ENCODE results near the gene GRHL1. TPM values are rescaled to one million over a fixed set of nuclear protein-coding genes. Genes with fewer than 3 reads are reported as not detected.

Gene GRHL1
- total and polyA plus RNA-seq, 2 donors (not counting 1 experiment from before 2014, with no cell fraction given): 0.25 to 0.76 TPM

DNA sequence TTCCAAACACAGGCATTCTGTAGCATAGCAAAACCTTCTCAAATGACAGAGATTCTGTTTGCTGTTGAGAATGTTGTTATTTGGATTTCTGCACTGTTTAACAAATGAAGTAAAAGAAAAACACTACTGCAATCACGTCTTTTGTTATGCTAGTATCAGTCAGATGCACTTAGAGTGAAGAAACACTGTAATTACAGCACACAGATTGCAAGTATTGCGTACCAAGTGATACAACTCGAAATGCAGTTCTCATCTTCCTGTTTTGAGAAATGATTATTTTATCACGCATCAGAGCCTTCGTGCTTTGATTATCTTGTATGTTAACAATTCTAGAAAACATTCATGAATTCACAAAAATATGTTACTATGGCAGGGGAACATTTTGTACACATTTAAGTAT is 50.1 kb downstream of the GRHL1 start:
- TF ChIP-seq CTCF (IDR thresholded peaks at IDR 0.05) (no peak), EZH2 (IDR thresholded peaks at IDR 0.05; ENCODE audit: borderline replicate concordance, insufficient read depth, low read depth, low read length, poor library complexity, severe bottlenecking) (no peak)

GRCh38 chr2:10002109-10002508 is 50.6 kb downstream of the GRHL1 start:
- Histone ChIP-seq H3K79me2 (ENCODE audit: control insufficient read depth, insufficient read depth, low read length) (no peaks in the 10 kb centered on the region), H3K9ac (ENCODE audit: low read length) (no peak overlapping the region), H3K4me1 (ENCODE audit: control insufficient read depth in 2 of 2, insufficient read depth in 2 of 2, low read length in 2 of 2) (no peaks in the 10 kb centered on the region), H4K20me1 (ENCODE audit: control insufficient read depth, insufficient read depth, low read length, poor library complexity, severe bottlenecking) (no peaks in the 10 kb centered on the region), H3K27ac (ENCODE audit: low read length in 2 of 2) (no peak overlapping the region), H3K27me3 (replicated peaks in 1 of 4; ENCODE audit: control extremely low read depth in 1 of 4, control insufficient read depth in 3 of 4, insufficient read depth in 4 of 4, low read length in 3 of 4) (peaks cover 0 to 10% (median 0%) of the 10 kb centered on the region in 4 experiments), H3K36me3 (replicated peaks in 1 of 2; ENCODE audit: control extremely low read depth in 1 of 2, control insufficient read depth in 1 of 2, extremely low read depth in 1 of 2, insufficient read depth in 2 of 2, low read length in 1 of 2) (no peaks in the 10 kb centered on the region), H2AFZ (ENCODE audit: insufficient read depth, low read depth, low read length, poor library complexity, severe bottlenecking) (no peak overlapping the region), H3K4me3 (ENCODE audit: control extremely low read depth in 1 of 5, extremely low read depth in 1 of 5, insufficient read depth in 1 of 5, low read depth in 2 of 5, low read length in 4 of 5) (no peak overlapping the region), H3K4me2 (replicated peaks; ENCODE audit: low read depth, low read length, poor library complexity, severe bottlenecking) (no peak overlapping the region), H3K9me3 (ENCODE audit: control extremely low read depth in 1 of 3, control insufficient read depth in 2 of 3, insufficient read depth in 1 of 3, low read length in 2 of 3) (peaks cover 0 to 10% (median 0%) of the 10 kb centered on the region in 3 donors)
- no peak overlapping the region for H3K27ac Mint-ChIP-seq
- ATAC-seq (ENCODE audit: low read depth) (no peak), DNase-seq (no peak)
- H3K27me3 Mint-ChIP-seq: no peaks in the 10 kb centered on the region
- CTCF ChIA-PET: no interaction called here
- POLR2A ChIA-PET: no interaction called here
- no peak overlapping the region for H3K4me3 Mint-ChIP-seq
- H3K4me1 Mint-ChIP-seq: no peaks in the 10 kb centered on the region
- TF ChIP-seq CTCF (IDR thresholded peaks at IDR 0.05): no peak
- TF ChIP-seq EZH2 (IDR thresholded peaks at IDR 0.05; ENCODE audit: borderline replicate concordance, insufficient read depth, low read depth, low read length, poor library complexity, severe bottlenecking): no peak
- no CpG with 5 or more reads among the region's 5 CpGs for WGBS (ENCODE audit: insufficient coverage)
- H3K9me3 Mint-ChIP-seq (ENCODE audit: insufficient read depth): no peaks in the 10 kb centered on the region
- intact Hi-C loops (cut with micrococcal nuclease): no loop called here

More for the DNA sequence above, 50.1 kb downstream of the GRHL1 start:
- ChIA-PET CTCF (interaction anchor here (1.5 kb wide), 1 partner anchor 17 kb away, joined by 5 read pairs; no protein-coding TSS in a partner anchor), POLR2A (no interaction called here)
- H3K27ac Mint-ChIP-seq: no peak overlapping the region
- Histone ChIP-seq H3K4me2 (replicated peaks; ENCODE audit: low read depth, low read length, poor library complexity, severe bottlenecking) (no peak overlapping the region), H3K4me3 (ENCODE audit: control extremely low read depth in 1 of 5, extremely low read depth in 1 of 5, insufficient read depth in 1 of 5, low read depth in 2 of 5, low read length in 4 of 5) (no peak overlapping the region), H3K27me3 (replicated peaks in 1 of 4; ENCODE audit: control extremely low read depth in 1 of 4, control insufficient read depth in 3 of 4, insufficient read depth in 4 of 4, low read length in 3 of 4) (peaks cover 0 to 4% (median 0%) of the 10 kb centered on the region in 4 experiments), H3K36me3 (replicated peaks in 1 of 2; ENCODE audit: control extremely low read depth in 1 of 2, control insufficient read depth in 1 of 2, extremely low read depth in 1 of 2, insufficient read depth in 2 of 2, low read length in 1 of 2) (no peaks in the 10 kb centered on the region), H3K9me3 (ENCODE audit: control extremely low read depth in 1 of 3, control insufficient read depth in 2 of 3, insufficient read depth in 1 of 3, low read length in 2 of 3) (peaks cover 0 to 8% (median 0%) of the 10 kb centered on the region in 3 donors), H2AFZ (ENCODE audit: insufficient read depth, low read depth, low read length, poor library complexity, severe bottlenecking) (no peak overlapping the region), H3K79me2 (ENCODE audit: control insufficient read depth, insufficient read depth, low read length) (no peaks in the 10 kb centered on the region), H3K4me1 (ENCODE audit: control insufficient read depth in 2 of 2, insufficient read depth in 2 of 2, low read length in 2 of 2) (no peaks in the 10 kb centered on the region), H3K27ac (ENCODE audit: low read length in 2 of 2) (no peak overlapping the region), H3K9ac (ENCODE audit: low read length) (no peak overlapping the region), H4K20me1 (ENCODE audit: control insufficient read depth, insufficient read depth, low read length, poor library complexity, severe bottlenecking) (no peaks in the 10 kb centered on the region)
- no peaks in the 10 kb centered on the region for H3K9me3 Mint-ChIP-seq (ENCODE audit: insufficient read depth)
- WGBS (ENCODE audit: insufficient coverage): 100% methylated on average over 1 of the region's 5 CpGs
- no peaks in the 10 kb centered on the region for H3K4me1 Mint-ChIP-seq
- no peak for ATAC-seq (ENCODE audit: low read depth)
- intact Hi-C loops (cut with micrococcal nuclease): no loop called here
- H3K4me3 Mint-ChIP-seq: no peak overlapping the region
- DNase-seq: no peak
- H3K27me3 Mint-ChIP-seq: no peaks in the 10 kb centered on the region
